Heart left ventricle (tissue), 16 donors: ENCODE data around the gene SLC22A31. TPM values are rescaled to one million over a fixed set of nuclear protein-coding genes. Genes with fewer than 3 reads are reported as not detected.

Experiments
- ATAC-seq, 4 donors: fragments of 200-7000 bp; cut with Tn5 transposase; one replicate each; pipeline ENCODE4 v1.9.1; 2020 to 2022; ENCODE audit warnings: moderate library complexity in 4 of 4, mild to moderate bottlenecking in 3 of 4, moderate number of reproducible peaks in 1 of 4
- DNase-seq, 5 donors: peaks; one replicate each; pipeline ENCODE4 v3.0.0-alpha.2; 2020
- H3K27ac ChIP-seq, 12 donors: fragments of 200-600 bp; sonication (generic) in 4 of 12; one replicate each; pipeline versions ENCODE4 v1.5.0 to v1.8.0; 2016 to 2022; ENCODE audit warnings: mild to moderate bottlenecking in 2 of 12
- H3K27me3 ChIP-seq, 9 donors: fragments of 200-600 bp; sonication (generic) in 2 of 9; one replicate each; pipeline versions ENCODE4 v1.5.1 to v1.8.0; 2016 to 2022; ENCODE audit warnings: mild to moderate bottlenecking in 3 of 9
- H3K36me3 ChIP-seq, 9 donors: fragments of 200-600 bp; sonication (generic) in 2 of 9; one replicate each; pipeline versions ENCODE4 v1.5.0 to v1.8.0; 2018 to 2022; ENCODE audit warnings: mild to moderate bottlenecking in 2 of 9
- H3K4me1 ChIP-seq, 12 donors: fragments of 200-600 bp; sonication (generic) in 4 of 12; one replicate each; pipeline versions ENCODE4 v1.5.0 to v1.8.0; 2016 to 2022; ENCODE audit warnings: mild to moderate bottlenecking in 3 of 12
- H3K4me3 ChIP-seq, 12 donors: fragments of 200-600 bp; sonication (generic) in 4 of 12; one replicate each; pipeline versions ENCODE4 v1.5.0 to v1.8.0; 2017 to 2022; ENCODE audit warnings: mild to moderate bottlenecking in 9 of 12, moderate library complexity in 4 of 12
- H3K9me3 ChIP-seq, 12 donors: fragments of 200-600 bp; sonication (generic) in 4 of 12; one replicate each; pipeline versions ENCODE4 v1.5.0 to v1.8.0; 2016 to 2022; ENCODE audit warnings: mild to moderate bottlenecking in 1 of 12
- CTCF ChIP-seq, 12 donors: fragments of 200-600 bp; sonication (generic) in 4 of 12; IDR thresholded peaks; one replicate each; pipeline versions ENCODE4 v1.5.0 to v1.8.0; 2018 to 2022; ENCODE audit warnings: antibody characterized with exemption in 12 of 12, mild to moderate bottlenecking in 5 of 12
- POLR2A ChIP-seq, 2 donors: fragments of 450-650 bp; IDR thresholded peaks; one replicate each; pipeline ENCODE4 v1.6.1; 2017; ENCODE audit warnings: antibody characterized with exemption in 2 of 2, mild to moderate bottlenecking in 2 of 2, moderate library complexity in 2 of 2
- WGBS, 4 donors: extraction: QIAGEN DNeasy Blood & Tissue Kit in 2 of 4; methylation state at CpG; one replicate each; pipeline versions ENCODE4 v1.1.5 to v1.1.7; 2013 to 2018; 5-methylcytosine and 5-hydroxymethylcytosine counted together
- intact Hi-C, 10 donors: fragments of 100-400 bp; cut with DNase I; formaldehyde crosslinking; loops; one replicate each; pipeline versions ENCODE4 v1.11.1 to v1.14.2; 2022
- polyA plus RNA-seq, 2 donors: library from polyadenylated mRNA; stranded (reverse); fragments of 200-250 nt; gene quantifications; one replicate each; pipeline ENCODE4 v1.2.3, GENCODE V29; 2013
- total RNA-seq, 9 donors: library from RNA; depleted of rRNA in 2 of 9; stranded (reverse); fragments of >200 nt in 2 of 9; fragmentation: NEBNext Ultra II Directional in 3 of 9; extraction: Animal tissue kit (Norgen Biotek cat#: 25700) in 3 of 9; gene quantifications; one replicate each; pipeline versions ENCODE4 v1.1.0 to v1.2.4, GENCODE V29; 2016 to 2023
- donor health status: ischemic (EF 13 %, LVEDD 7.1; RV severe dilation, severe dysfunction).
- donor health status: healthy with polysubstance abuse.
- donor health status: DM: no; HTN: yes; CAD: no.
- donor health status: DM: no; HTN: no; CAD: no.
- donor health status: ischemic (EF 25% LVEDD 6.9; RV normal size, moderate dysfunction).
- donor health status: ischemic (EF 25% LVEDD 5.7; RV mildly dilated, moderate dysfunction).
- donor health status: healthy.
- donor health status: DM: yes; HTN: yes; CAD: no.
- donor health status: ischemic (EF 35%, LVEDD 5.7; RV mildly dilated, moderate dysfunction).
- donor health status: nonischemic (EF 11% LVEDD 7.7; RV severe dilation, severe dysfunction).
- donor health status: DM: yes; HTN: yes; CAD: no.
- donor health status: PGD.
- donor health status: ischemic (EF 29% LVEDD 5.4; RV normal size, mild dysfunction).
- donor health status: nonischemic (EF 23%, LVEDD 6.1; RV moderate dilation, normal function).

SLC22A31 gene
- total and polyA plus RNA-seq, 11 donors = 0.07 TPM; not detected in 10

- peaks cover 0 to 9% (median 0%) of the 10 kb centered on the region in 12 donors for H3K4me1 ChIP-seq
- 94 to 96% (median 95%) methylated on average over 16 of the region's 16 CpGs for WGBS, 4 donors
- intact Hi-C loops = no loop called here
- DNase-seq = no peak
- peaks cover 0 to 50% (median 33%) of the 10 kb centered on the region in 9 donors for H3K36me3 ChIP-seq
- H3K27ac ChIP-seq = no peak overlapping the region
- TF ChIP-seq POLR2A (IDR thresholded peaks at IDR 0.05) (no peak), CTCF (IDR thresholded peaks at IDR 0.05) (no peak)
- H3K9me3 ChIP-seq = peaks cover 0 to 9% (median 0%) of the 10 kb centered on the region in 12 donors
- H3K27me3 ChIP-seq = no peaks in the 10 kb centered on the region
- ATAC-seq = peak in 1 of 4 donors; percentile 32
- no peak overlapping the region for H3K4me3 ChIP-seq
These were observed 33.5 kb upstream of the SLC22A31 start for GRCh38 chr16:89233678-89234490.

GRCh38 chr16:89232107-89232506, 31.8 kb upstream of the SLC22A31 start:
- Histone ChIP-seq H3K4me3 (no peak overlapping the region), H3K27me3 (no peaks in the 10 kb centered on the region), H3K4me1 (peaks cover 0 to 9% (median 0%) of the 10 kb centered on the region in 12 donors), H3K27ac (no peak overlapping the region), H3K9me3 (peaks cover 0 to 26% (median 0%) of the 10 kb centered on the region in 12 donors), H3K36me3 (peaks cover 4 to 68% (median 51%) of the 10 kb centered on the region in 9 donors)
- ATAC-seq (peak in 2 of 4 donors; percentile 15 to 30), DNase-seq (no peak)
- intact Hi-C loops = no loop called here
- WGBS, 4 donors = 53 to 74% (median 64%) methylated on average over 2 of the region's 2 CpGs
- TF ChIP-seq CTCF (IDR thresholded peaks at IDR 0.05) (no peak), POLR2A (IDR thresholded peaks at IDR 0.05) (no peak)

GRCh38 chr16:89230255-89230654, 29.9 kb upstream of the SLC22A31 start:
- H3K36me3 ChIP-seq = peaks cover 4 to 85% (median 70%) of the 10 kb centered on the region in 9 donors
- DNase-seq (peak in 1 of 5 donors; percentile 34), ATAC-seq (peak in 3 of 4 donors; percentile 39 to 74 (median 63))
- no peak overlapping the region for H3K4me3 ChIP-seq
- intact Hi-C loops = no loop called here
- no peak overlapping the region for H3K27ac ChIP-seq
- 71 to 75% (median 74%) methylated on average over 10 to 14 of the region's 14 CpGs for WGBS, 4 donors
- H3K9me3 ChIP-seq = peaks cover 0 to 31% (median 0%) of the 10 kb centered on the region in 12 donors
- H3K27me3 ChIP-seq = no peaks in the 10 kb centered on the region
- TF ChIP-seq CTCF (IDR thresholded peaks at IDR 0.05) (no peak), POLR2A (IDR thresholded peaks at IDR 0.05) (no peak)
- H3K4me1 ChIP-seq = peaks cover 0 to 9% (median 0%) of the 10 kb centered on the region in 12 donors

- Histone ChIP-seq H3K4me1 (no peaks in the 10 kb centered on the region), H3K4me3 (no peak overlapping the region), H3K36me3 (peaks cover 4 to 87% (median 78%) of the 10 kb centered on the region in 9 donors), H3K27ac (no peak overlapping the region), H3K9me3 (peaks cover 0 to 27% (median 0%) of the 10 kb centered on the region in 12 donors), H3K27me3 (no peaks in the 10 kb centered on the region)
- ATAC-seq = no peak
- 91 to 98% (median 96%) methylated on average over 10 of the region's 10 CpGs for WGBS, 4 donors
- no peak for DNase-seq
- intact Hi-C loops = no loop called here
- no peak for TF ChIP-seq POLR2A (IDR thresholded peaks at IDR 0.05)
These were observed 24.3 kb upstream of the SLC22A31 start for GRCh38 chr16:89224665-89225064.
